HFFc6 (cell line): Measurements from ENCODE around the gene SPATS2L. TPM values are rescaled to one million over a fixed set of nuclear protein-coding genes. Genes with fewer than 3 reads are reported as not detected.

ENCODE experiments used
- DNase-seq: peaks from one replicate; pipeline ENCODE4 v3.0.0-alpha.2; 2018
- H3K27ac Mint-ChIP-seq: 2 replicates; pipeline ENCODE4 v1.8.0; 2020; ENCODE audit warnings: mild to moderate bottlenecking, mixed read lengths
- H3K27me3 Mint-ChIP-seq: 2 replicates; pipeline ENCODE4 v1.8.0; 2021; ENCODE audit warnings: mild to moderate bottlenecking, moderate library complexity, mixed read lengths; ENCODE audit not compliant: insufficient read depth
- H3K36me3 Mint-ChIP-seq: 2 replicates; pipeline ENCODE4 v1.8.0; 2021; ENCODE audit warnings: low read depth, mixed read lengths
- H3K4me1 Mint-ChIP-seq: 2 replicates; pipeline ENCODE4 v1.8.0; 2020; ENCODE audit warnings: low read depth, mixed read lengths
- H3K4me3 Mint-ChIP-seq: 2 replicates; pipeline ENCODE4 v1.8.0; 2020; ENCODE audit warnings: mild to moderate bottlenecking, moderate library complexity, mixed read lengths
- H3K9me3 Mint-ChIP-seq: 2 replicates; pipeline ENCODE4 v1.8.0; 2020; ENCODE audit warnings: mild to moderate bottlenecking, mixed read lengths
- total RNA-seq, 6 experiments: library from RNA; stranded (reverse); fragmentation: NEBNext Ultra II Directional; extraction: Animal tissue kit (Norgen Biotek cat#: 25700); gene quantifications; 2 replicates in 1 of 6; 3 replicates in 5 of 6; pipeline ENCODE4 v1.2.3, GENCODE V29; 2021
- TF ChIP-seq, protein P1 (sequence below): fragments of 200-600 bp; sonication (generic); IDR thresholded peaks from 2 replicates; pipeline ENCODE4 v1.5.0; 2021; ENCODE audit warnings: antibody characterized with exemption, mild to moderate bottlenecking

The SPATS2L gene
- total RNA-seq, 6 experiments from 2014 or later: 146 to 205 (median 198) TPM

DNA sequence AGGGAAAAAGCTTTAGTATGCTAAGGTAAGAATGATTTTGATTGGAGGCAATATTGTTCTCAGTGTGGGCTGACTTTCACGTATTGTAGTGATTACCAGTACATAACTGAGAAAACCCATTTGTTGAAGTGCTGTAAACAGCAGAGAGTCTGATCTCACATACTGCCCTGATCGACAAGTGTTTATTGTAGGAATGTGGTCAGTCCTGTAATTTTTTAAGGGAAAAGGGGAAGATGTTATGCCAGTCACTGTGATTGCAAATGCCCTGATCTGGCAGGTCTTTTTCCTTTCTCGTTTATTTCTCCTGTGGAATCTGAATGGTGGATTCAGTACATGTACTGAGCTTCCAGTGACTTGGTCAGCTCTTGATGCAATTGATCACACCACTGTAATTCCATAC, 11.5 kb downstream of the SPATS2L start:
- H3K9me3 Mint-ChIP-seq: no peaks in the 10 kb centered on the region
- H3K27me3 Mint-ChIP-seq: no peaks in the 10 kb centered on the region; the same call in 1 of the 2 replicates
- H3K27ac Mint-ChIP-seq: peak overlapping the region; percentile 12
- peaks cover 93% of the 10 kb centered on the region for H3K4me1 Mint-ChIP-seq
- TF ChIP-seq, protein P1, sequence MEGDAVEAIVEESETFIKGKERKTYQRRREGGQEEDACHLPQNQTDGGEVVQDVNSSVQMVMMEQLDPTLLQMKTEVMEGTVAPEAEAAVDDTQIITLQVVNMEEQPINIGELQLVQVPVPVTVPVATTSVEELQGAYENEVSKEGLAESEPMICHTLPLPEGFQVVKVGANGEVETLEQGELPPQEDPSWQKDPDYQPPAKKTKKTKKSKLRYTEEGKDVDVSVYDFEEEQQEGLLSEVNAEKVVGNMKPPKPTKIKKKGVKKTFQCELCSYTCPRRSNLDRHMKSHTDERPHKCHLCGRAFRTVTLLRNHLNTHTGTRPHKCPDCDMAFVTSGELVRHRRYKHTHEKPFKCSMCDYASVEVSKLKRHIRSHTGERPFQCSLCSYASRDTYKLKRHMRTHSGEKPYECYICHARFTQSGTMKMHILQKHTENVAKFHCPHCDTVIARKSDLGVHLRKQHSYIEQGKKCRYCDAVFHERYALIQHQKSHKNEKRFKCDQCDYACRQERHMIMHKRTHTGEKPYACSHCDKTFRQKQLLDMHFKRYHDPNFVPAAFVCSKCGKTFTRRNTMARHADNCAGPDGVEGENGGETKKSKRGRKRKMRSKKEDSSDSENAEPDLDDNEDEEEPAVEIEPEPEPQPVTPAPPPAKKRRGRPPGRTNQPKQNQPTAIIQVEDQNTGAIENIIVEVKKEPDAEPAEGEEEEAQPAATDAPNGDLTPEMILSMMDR: no peak
- H3K4me3 Mint-ChIP-seq: no peak overlapping the region
- peaks cover 7% of the 10 kb centered on the region; the same call in 1 of the 2 replicates for H3K36me3 Mint-ChIP-seq
- DNase-seq: no peak

GRCh38 chr2:200318940-200319435, 12.5 kb downstream of the SPATS2L start:
- H3K27me3 Mint-ChIP-seq: no peaks in the 10 kb centered on the region; the same call in 1 of the 2 replicates
- peak overlapping the region; percentile 67; the same call in 1 of the 2 replicates for H3K27ac Mint-ChIP-seq
- peaks cover 7% of the 10 kb centered on the region; the same call in 1 of the 2 replicates for H3K36me3 Mint-ChIP-seq
- H3K4me3 Mint-ChIP-seq: no peak overlapping the region
- TF ChIP-seq, protein P1: no peak
- H3K4me1 Mint-ChIP-seq: peaks cover 91% of the 10 kb centered on the region
- no peak for DNase-seq
- H3K9me3 Mint-ChIP-seq: no peaks in the 10 kb centered on the region

GRCh38 chr2:200319548-200320337, 13.2 kb downstream of the SPATS2L start:
- DNase-seq: peak; percentile 61
- peaks cover 90% of the 10 kb centered on the region for H3K4me1 Mint-ChIP-seq
- H3K27ac Mint-ChIP-seq: peak overlapping the region; percentile 67
- no peaks in the 10 kb centered on the region for H3K9me3 Mint-ChIP-seq
- TF ChIP-seq, protein P1: no peak
- peaks cover 7% of the 10 kb centered on the region; the same call in 1 of the 2 replicates for H3K36me3 Mint-ChIP-seq
- H3K4me3 Mint-ChIP-seq: peak overlapping the region; percentile 37
- H3K27me3 Mint-ChIP-seq: no peaks in the 10 kb centered on the region; the same call in 1 of the 2 replicates

DNA sequence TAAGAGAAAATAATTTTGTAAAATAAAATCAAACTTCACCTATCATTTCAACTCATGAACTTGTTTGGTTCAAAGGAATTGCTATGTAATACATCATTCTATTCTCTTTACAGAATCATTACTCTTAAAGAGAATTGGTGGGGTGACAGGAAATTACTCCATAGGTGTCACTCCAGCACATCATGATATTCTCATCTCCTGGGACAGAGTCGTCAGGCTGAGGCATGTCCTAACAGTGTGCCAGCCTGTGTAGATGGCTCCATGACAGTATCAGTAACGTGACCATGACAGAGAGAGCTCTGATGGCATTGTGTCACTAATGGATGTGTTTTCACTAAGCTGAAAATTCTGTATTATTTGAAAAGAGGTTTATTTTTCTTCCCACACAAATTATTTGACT, 13.9 kb downstream of the SPATS2L start:
- DNase-seq: no peak
- Mint-ChIP-seq H3K9me3 (no peaks in the 10 kb centered on the region), H3K4me3 (no peak overlapping the region; the same call in 1 of the 2 replicates), H3K27me3 (no peaks in the 10 kb centered on the region; the same call in 1 of the 2 replicates), H3K27ac (peak overlapping the region; percentile 58; the same call in 1 of the 2 replicates), H3K4me1 (peaks cover 84% of the 10 kb centered on the region), H3K36me3 (peaks cover 7% of the 10 kb centered on the region; the same call in 1 of the 2 replicates)
- TF ChIP-seq, protein P1: no peak

DNA sequence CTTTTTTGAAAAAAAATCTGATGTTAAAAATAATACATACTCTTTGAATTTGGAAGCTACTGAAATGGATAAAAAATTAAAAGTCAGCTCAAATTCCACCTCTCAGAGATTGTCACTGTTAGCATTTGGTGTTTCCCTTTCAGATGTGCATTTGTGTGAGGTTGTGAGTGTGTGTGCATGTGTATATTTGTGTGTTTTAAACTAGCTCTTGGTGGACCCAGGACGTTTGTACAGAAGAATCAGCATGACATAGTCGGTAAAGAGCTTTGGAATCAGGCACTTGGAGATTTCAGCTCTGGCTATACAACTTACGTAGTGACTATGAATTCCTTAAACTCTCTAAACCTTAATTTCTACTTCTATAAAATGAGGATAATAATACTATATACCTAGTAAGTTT, 14.5 kb downstream of the SPATS2L start:
- peaks cover 78% of the 10 kb centered on the region for H3K4me1 Mint-ChIP-seq
- H3K27ac Mint-ChIP-seq: peak overlapping the region; percentile 42; the same call in 1 of the 2 replicates
- peaks cover 7% of the 10 kb centered on the region; the same call in 1 of the 2 replicates for H3K36me3 Mint-ChIP-seq
- DNase-seq: no peak
- H3K4me3 Mint-ChIP-seq: no peak overlapping the region
- no peaks in the 10 kb centered on the region for H3K27me3 Mint-ChIP-seq
- TF ChIP-seq, protein P1: no peak
- no peaks in the 10 kb centered on the region for H3K9me3 Mint-ChIP-seq
